Amygdala (tissue), 56 donors: ENCODE measurements around the gene ITSN1.
"Not testable (repeated sequence)": the region's sequence is repeated elsewhere in the genome, so short reads cannot be mapped to it uniquely, and the experiment has no call there.

Source experiments
- DNase-seq, 56 donors: peaks; one replicate each; lab custom pipeline; 2025; lab: John Stamatoyannopoulos, UW

The ITSN1 gene

DNA sequence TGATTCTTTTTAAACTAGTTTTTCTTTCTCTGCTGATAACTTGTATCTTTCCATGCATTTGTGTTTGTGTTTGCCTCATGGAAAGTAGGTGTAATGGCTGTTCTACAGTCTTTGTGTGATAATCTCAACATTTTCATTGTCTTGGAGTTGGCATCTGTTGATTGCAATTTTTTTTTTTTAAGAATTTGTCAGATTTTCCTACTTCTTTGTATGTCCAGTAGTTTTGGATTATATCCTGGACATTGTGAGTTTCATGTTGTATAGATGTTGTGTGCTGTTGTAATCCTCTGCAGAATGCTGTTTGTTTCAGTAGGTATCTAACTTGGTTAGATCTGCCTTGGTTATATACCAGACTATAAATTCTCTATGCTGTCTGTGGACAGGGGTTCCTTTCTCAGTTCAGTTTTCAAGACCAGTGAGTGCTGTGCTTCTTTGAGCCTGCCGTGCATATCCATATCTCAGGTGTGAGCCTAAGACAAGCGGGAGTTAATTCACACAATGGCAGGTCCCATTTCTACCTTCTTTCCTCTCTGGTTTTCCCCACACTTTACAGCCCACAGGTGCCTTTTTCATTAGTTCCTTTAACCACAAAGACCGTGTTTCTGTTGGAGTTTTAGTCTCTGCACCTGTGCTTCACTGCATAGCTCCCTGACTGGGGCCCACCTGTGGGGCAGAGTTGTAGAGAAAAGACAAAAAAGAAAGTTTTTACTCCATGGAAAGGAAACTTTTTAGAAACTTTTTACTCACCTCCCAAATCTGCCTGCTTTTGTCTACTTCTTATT lies 69.9 kb downstream of the ITSN1 start:
- no peak for DNase-seq

DNA sequence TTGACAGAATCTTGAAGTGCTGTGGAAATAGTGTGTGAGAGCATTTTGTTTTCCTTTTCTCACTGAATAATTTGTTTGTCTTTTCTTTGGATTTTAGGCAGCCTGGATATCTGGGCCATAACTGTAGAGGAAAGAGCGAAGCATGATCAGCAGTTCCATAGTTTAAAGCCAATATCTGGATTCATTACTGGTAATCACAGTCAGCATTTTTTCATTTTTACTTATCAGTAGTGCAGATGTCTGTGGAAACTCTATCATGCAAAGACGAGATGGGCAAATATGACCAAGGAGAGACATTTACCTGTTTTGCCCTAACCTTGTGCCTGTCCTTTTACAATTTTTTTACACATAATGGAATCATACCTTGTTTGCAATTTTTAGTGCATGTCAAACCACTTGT lies 78.8 kb downstream of the ITSN1 start:
- no peak for DNase-seq

DNA sequence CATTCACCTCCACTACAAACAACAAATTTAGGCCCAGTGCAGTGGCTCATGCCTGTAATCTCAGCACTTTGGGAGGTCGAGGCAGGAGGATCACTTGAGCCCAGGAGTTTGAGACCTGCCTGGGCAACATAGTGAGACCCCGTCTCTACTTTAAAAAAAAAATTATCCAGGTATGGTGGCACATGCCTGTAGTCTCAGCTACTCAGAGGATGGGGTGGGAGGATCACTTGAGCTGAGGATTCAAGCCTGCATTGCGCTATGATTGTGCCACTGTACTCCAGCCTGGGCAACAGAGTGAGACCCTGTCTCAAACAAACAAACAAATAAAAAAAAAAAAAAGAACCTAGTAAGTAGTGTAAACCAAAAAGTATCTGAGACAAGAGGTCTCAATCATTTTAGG lies 86.8 kb downstream of the ITSN1 start:
- not testable (repeated sequence) for DNase-seq

GRCh38 chr21:33729641-33730040 lies 87.3 kb downstream of the ITSN1 start:
- no peak for DNase-seq

GRCh38 chr21:33731447-33731846 lies 89.1 kb downstream of the ITSN1 start:
- no peak for DNase-seq

- DNase-seq, result no peak
These were observed 89.7 kb downstream of the ITSN1 start for GRCh38 chr21:33732038-33732437.

DNA sequence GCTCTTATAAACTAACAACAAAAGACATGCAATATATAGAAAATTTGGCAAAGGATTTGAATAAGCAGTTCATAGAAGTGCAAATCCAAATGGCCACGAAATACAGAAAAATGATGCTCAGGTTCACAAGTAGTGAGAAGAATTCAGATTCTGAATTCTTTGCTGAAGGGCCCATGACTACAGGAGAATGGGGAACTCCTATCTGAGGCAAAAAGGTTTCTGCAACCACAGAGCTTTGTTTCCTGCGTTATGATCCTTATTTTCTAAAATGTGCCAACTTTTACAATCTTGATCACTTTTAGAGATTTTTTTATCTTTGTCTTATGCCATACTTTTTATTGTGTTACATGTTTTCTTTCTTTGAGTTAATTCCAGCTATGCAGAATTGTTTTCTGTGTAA lies 91.3 kb downstream of the ITSN1 start:
- no peak for DNase-seq

- DNase-seq, result no peak
These were observed 92.0 kb downstream of the ITSN1 start for GRCh38 chr21:33734291-33734690.

DNA sequence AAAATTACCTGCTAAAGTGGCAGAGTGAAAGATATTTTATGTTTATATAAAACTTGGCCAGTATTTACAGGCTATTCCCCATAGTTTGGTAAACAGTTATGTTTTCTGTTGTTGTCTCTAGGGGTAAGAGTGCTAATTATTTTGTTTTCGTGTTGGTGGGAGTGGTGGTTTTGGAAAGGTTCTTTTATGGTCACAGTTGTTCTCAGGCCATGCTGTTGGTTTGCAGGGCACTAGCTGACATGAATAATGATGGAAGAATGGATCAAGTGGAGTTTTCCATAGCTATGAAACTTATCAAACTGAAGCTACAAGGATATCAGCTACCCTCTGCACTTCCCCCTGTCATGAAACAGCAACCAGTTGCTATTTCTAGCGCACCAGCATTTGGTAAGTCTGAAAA lies 92.5 kb downstream of the ITSN1 start:
- DNase-seq, result no peak

DNA sequence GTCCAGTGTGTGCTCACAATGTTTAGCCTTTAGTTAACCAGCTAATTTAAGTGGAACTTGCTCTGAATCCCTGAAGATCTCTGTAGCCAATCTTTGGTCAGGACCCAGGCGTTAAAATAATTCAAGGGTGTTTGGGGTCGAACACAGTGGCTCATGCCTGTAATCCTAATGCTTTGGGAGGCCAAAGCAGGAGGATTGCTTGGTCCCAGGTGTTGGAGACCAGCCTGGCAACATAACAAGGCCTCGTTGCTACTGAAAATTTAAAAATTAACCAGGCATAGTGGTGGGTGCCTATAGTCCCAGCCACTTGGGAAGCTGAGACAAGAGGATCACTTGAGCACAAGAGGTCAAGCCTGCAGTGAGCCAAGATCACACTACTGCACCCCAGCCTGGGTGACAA lies 94.3 kb downstream of the ITSN1 start:
- DNase-seq, result no peak

DNA sequence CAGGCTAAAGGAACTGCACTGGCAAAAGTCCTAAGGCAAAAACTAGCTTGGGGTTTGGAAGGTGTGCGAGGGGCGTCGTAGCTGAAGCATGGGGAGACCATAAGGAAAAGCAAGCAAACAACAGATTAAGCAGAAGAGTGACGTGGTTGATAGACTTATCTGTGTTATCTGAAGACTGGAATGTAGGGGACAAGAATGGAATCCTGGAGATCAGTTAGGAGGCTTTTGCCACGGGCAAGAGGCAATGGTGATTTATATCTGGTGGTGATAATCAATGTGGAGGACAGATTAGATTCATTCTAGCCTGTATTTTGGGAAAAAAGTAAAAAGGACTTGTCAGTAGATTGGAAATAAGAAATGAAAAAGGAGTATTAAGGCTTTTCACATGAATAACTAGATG lies 97.4 kb downstream of the ITSN1 start:
- no peak for DNase-seq

- no peak for DNase-seq
These were observed 105.1 kb downstream of the ITSN1 start for GRCh38 chr21:33747420-33747819.

DNA sequence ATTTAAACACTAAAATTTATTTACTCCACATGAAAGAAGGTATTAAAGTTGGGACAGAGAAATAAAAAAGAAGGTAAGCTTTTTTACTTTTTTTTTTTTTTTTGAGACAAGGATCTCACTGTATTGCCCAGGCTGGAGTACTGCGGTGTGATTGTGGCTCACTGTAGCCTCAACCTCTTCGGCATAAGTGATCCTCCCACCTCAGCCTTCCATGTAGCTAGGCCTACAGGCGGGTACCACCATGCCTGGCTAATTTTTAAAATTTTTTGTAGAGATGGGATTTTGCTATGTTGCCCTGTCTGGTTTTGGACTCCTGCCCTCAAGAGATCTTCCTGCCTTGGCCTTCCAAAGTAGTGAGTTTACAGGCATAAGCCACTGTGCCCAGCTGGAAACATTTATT lies 106.6 kb downstream of the ITSN1 start:
- no peak for DNase-seq

DNA sequence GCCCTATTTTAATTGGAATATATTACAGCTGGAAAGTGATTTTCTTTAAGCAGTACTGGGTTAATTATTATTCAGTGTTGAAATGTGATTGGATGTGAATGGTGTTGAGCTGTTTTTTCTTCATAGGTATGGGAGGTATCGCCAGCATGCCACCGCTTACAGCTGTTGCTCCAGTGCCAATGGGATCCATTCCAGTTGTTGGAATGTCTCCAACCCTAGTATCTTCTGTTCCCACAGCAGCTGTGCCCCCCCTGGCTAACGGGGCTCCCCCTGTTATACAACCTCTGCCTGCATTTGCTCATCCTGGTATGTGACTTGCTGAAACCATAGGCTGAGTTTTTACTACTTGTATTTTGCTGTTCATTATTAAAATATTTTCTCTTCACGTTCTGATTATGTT lies 107.7 kb downstream of the ITSN1 start:
- DNase-seq, result peak in 1 of 56 donors; percentile 3

GRCh38 chr21:33751120-33751519 lies 108.8 kb downstream of the ITSN1 start:
- DNase-seq, result no peak

GRCh38 chr21:33751533-33751932 lies 109.2 kb downstream of the ITSN1 start:
- no peak for DNase-seq

- DNase-seq, result no peak
These were observed 110.0 kb downstream of the ITSN1 start for GRCh38 chr21:33752260-33752659.

- DNase-seq, result no peak
These were observed 111.6 kb downstream of the ITSN1 start for GRCh38 chr21:33753886-33754285.

GRCh38 chr21:33754481-33754880 lies 112.2 kb downstream of the ITSN1 start:
- peak in 3 of 56 donors; percentile 2 to 30 (median 10) for DNase-seq

- DNase-seq, result no peak
These were observed 113.1 kb downstream of the ITSN1 start for GRCh38 chr21:33755354-33755753.

GRCh38 chr21:33760641-33761440 lies 118.5 kb downstream of the ITSN1 start:
- no peak for DNase-seq

- peak in 2 of 56 donors; percentile 13 to 14 for DNase-seq
These were observed 119.2 kb downstream of the ITSN1 start for GRCh38 chr21:33761441-33762036.
